ENCODE results near the gene PYCR2. TPM values are rescaled to one million over a fixed set of nuclear protein-coding genes. Genes with fewer than 3 reads are reported as not detected.

Gene PYCR2
- total RNA-seq, 1 experiment from 2014 or later = 104 TPM

DNA sequence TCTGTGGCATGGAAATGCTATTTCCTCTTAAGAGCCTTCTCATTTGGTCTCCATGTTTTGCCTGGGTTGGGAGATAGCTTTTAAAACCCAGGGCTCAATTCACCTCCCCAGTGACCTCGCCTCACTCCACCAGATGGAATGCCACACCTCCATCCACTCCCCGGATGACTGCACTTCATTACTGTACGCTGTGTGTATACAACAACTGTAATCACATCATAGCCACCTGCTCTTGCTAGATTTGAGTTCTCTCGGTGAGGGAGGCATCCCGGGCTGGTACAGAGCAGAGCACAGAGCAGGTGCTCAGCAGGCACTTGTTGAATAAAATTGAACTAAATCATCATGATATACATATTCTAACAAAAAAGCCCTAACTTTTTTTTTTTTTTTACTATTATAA, 49.1 kb upstream of the PYCR2 start:
- Histone ChIP-seq H3K4ac (ENCODE audit: low read depth, low read length) (no peak overlapping the region), H4K91ac (ENCODE audit: insufficient read length, low read depth, low read length) (no peak overlapping the region), H2AFZ (ENCODE audit: low read length) (no peak overlapping the region), H4K8ac (replicated peaks; ENCODE audit: insufficient read length, low read depth, low read length) (no peak overlapping the region), H2BK20ac (ENCODE audit: low read depth, low read length, poor library complexity, severe bottlenecking) (no peak overlapping the region), H3K4me2 (ENCODE audit: insufficient read depth, insufficient read length, low read length) (no peak overlapping the region), H3K9ac (ENCODE audit: extremely low read depth, insufficient read length, low read length) (no peak overlapping the region), H3K56ac (ENCODE audit: insufficient read length, low read depth, low read length) (no peak overlapping the region), H4K20me1 (ENCODE audit: control insufficient read depth, insufficient read depth, insufficient read length) (no peaks in the 10 kb centered on the region), H2BK15ac (ENCODE audit: low read depth, low read length) (no peak overlapping the region), H3K79me2 (ENCODE audit: insufficient read depth, low read length) (no peaks in the 10 kb centered on the region), H2AK5ac (ENCODE audit: insufficient read length, low read length) (no peak overlapping the region), H3K9me3 (ENCODE audit: control insufficient read depth, low read depth, low read length) (no peaks in the 10 kb centered on the region), H4K5ac (ENCODE audit: insufficient read length, low read depth, low read length) (no peak overlapping the region), H2BK120ac (ENCODE audit: low read depth, low read length, poor library complexity, severe bottlenecking) (no peak overlapping the region), H3K23me2 (ENCODE audit: insufficient read length, low read depth, low read length, poor library complexity, severe bottlenecking) (no peaks in the 10 kb centered on the region), H2BK12ac (ENCODE audit: insufficient read length, low read depth, low read length) (no peak overlapping the region), H3K18ac (ENCODE audit: insufficient read length, low read depth, low read length) (no peak overlapping the region), H3K14ac (ENCODE audit: insufficient read depth, low read length) (no peak overlapping the region), H3K27ac (ENCODE audit: insufficient read length, low read depth, low read length) (no peak overlapping the region), H3K27me3 (ENCODE audit: insufficient read depth, low read length) (no peaks in the 10 kb centered on the region), H3T11ph (ENCODE audit: low read length) (no peak overlapping the region), H3K79me1 (ENCODE audit: insufficient read depth, low read depth, low read length, poor library complexity, severe bottlenecking) (no peaks in the 10 kb centered on the region), H2BK5ac (ENCODE audit: insufficient read length, low read length) (no peak overlapping the region), H3K4me1 (ENCODE audit: insufficient read depth, low read length) (no peaks in the 10 kb centered on the region), H3K23ac (ENCODE audit: insufficient read length, low read depth, low read length) (no peak overlapping the region)
- no peak overlapping the region for H3K27ac Mint-ChIP-seq
- DNase-seq = no peak
- peaks cover 4 to 6% of the 10 kb centered on the region in 2 experiments; a peak in 3 of 4 replicates for H3K4me1 Mint-ChIP-seq
- H3K36me3 Mint-ChIP-seq (ENCODE audit: insufficient read depth in 1 of 3, low read depth in 3 of 3) = peaks cover 0 to 16% (median 12%) of the 10 kb centered on the region in 3 experiments
- no peak overlapping the region for H3K4me3 Mint-ChIP-seq
- TF ChIP-seq, protein P1, sequence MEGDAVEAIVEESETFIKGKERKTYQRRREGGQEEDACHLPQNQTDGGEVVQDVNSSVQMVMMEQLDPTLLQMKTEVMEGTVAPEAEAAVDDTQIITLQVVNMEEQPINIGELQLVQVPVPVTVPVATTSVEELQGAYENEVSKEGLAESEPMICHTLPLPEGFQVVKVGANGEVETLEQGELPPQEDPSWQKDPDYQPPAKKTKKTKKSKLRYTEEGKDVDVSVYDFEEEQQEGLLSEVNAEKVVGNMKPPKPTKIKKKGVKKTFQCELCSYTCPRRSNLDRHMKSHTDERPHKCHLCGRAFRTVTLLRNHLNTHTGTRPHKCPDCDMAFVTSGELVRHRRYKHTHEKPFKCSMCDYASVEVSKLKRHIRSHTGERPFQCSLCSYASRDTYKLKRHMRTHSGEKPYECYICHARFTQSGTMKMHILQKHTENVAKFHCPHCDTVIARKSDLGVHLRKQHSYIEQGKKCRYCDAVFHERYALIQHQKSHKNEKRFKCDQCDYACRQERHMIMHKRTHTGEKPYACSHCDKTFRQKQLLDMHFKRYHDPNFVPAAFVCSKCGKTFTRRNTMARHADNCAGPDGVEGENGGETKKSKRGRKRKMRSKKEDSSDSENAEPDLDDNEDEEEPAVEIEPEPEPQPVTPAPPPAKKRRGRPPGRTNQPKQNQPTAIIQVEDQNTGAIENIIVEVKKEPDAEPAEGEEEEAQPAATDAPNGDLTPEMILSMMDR (conservative IDR thresholded peaks at IDR 0.05) = no peak
- peaks cover 7 to 11% of the 10 kb centered on the region in 2 experiments; a peak in 4 of 5 replicates for H3K9me3 Mint-ChIP-seq
- no peaks in the 10 kb centered on the region for H3K27me3 Mint-ChIP-seq (ENCODE audit: low read depth)
- WGBS (ENCODE audit: extremely low coverage, insufficient read length, low lambda C conversion rate) = no CpG with 5 or more reads among the region's 5 CpGs
